Measurements from ENCODE around the gene MRPL37.
"Not testable (repeated sequence)": the region's sequence is repeated elsewhere in the genome, so short reads cannot be mapped to it uniquely, and the experiment has no call there.

MRPL37 gene

DNA sequence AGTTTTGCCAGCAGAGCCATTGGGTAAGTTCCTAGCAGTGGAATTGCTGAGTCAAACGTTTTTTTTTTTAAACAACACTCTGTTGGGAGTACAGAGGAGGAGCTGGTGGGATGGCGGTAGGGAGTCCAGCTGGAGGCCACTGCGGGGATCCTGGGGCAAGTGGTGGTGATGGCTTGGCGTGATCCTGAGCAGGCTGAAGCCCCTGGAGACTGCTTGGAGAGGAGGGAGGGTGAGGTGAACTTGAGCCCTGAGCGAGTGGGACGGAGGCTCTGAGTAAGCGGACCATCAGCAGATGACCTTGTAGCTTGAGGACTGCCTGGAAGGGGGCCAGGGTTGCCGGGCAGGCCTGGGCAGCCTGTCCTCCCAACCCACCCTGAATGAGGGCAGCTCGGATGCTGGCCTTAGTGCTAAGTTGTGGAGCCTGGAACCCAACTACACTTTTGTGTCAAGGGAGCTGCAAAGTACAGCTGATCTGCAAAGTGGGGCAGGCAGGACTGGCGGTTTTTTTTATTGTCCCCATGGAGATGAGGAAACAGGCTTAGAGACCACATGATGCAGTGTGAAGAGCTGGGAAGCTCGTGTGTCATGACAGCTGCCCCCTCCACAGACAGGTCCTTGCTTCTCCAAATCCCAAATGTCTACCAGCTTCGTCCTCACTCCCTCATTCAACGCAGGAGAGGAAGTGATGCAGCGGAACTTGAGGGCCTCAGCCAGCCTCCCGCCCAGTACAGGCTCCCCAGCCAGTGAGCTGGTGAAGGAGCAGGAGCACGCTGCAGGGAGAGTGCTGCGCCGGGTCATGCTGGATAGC lies 20.2 kb downstream of the MRPL37 start:
- no peak for DNase-seq

DNA sequence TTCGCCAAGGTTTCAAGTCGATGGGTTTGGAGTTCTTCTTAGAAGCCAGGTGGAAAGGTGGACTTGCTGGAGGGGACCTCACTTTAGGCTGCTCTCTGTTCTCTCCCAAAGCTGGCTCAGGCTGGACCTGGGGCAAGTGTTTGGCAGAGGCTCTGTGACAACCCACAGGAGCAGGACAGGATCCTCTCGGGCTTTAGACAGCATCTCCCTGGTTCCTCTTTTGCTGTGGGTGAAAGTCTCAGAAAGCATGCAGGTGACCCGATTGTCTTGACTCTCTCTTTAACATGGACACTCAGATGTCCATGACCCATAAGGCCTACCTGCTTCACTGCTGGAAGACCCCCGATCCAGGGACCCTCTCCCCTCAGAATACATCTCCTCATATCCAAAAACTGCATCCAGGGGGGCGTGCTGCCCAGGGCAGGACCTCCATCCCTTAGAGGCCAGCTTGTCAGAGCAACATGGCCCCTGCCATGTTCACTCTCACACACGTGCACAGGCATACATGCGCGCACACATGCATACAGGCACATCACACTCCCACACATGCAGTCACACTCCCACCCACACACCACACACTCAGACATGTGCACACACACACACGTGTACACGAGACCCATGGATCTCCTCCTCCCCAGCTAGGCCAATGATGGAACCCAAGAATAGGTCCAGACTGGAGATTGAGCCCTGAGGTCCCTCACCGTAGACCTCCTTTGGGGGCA lies 21.3 kb downstream of the MRPL37 start:
- no peak for DNase-seq

DNA sequence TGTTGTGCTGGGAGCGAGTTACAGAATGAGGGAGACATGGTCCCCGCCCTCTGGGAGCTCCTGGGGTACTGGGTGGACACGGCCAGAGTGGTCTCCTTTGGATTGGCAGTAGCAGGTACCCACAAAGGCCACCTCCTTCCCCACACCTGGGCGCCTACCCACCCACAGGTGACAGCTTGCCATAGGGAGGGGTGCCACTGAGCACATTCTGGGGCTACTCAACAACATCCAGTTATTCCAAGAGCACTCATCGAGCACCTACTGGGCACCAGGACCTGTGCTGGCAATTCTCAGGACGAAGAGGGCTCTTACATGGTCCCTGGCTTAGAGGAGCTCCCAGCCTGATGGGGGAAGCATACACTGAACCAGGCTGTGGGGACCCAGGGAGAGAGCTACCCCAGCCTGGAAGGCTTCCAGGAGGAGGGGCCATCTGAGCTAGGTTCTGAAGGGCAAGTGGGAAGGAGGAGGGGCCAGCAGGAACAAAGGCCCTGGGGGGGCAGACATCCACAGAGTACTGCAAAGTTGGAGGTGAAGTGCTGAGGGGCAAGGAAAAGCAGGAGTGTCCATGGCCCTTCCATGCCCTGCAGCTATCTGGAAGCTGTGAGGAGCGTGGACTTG lies 22.0 kb downstream of the MRPL37 start:
- DNase-seq, result no peak

DNA sequence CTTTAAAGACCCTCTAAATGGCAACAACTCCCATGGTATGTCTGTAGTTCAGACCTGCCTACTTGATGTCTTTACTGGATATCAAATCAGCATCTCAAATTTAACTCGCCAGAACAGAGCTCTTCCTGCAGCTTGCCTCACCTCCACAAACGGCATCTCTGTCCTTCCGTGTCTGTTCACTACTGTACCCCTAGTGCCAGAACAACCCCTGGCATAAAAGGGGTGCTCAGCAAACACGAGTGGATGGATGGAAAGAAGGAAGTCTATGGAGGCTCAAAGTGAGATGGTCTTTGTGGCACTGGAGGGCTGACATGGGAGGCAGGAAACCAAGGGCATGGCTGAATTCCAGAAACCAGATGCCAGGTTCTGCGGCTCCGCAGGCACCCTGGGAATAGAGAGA lies 22.7 kb downstream of the MRPL37 start:
- no peak for DNase-seq

DNA sequence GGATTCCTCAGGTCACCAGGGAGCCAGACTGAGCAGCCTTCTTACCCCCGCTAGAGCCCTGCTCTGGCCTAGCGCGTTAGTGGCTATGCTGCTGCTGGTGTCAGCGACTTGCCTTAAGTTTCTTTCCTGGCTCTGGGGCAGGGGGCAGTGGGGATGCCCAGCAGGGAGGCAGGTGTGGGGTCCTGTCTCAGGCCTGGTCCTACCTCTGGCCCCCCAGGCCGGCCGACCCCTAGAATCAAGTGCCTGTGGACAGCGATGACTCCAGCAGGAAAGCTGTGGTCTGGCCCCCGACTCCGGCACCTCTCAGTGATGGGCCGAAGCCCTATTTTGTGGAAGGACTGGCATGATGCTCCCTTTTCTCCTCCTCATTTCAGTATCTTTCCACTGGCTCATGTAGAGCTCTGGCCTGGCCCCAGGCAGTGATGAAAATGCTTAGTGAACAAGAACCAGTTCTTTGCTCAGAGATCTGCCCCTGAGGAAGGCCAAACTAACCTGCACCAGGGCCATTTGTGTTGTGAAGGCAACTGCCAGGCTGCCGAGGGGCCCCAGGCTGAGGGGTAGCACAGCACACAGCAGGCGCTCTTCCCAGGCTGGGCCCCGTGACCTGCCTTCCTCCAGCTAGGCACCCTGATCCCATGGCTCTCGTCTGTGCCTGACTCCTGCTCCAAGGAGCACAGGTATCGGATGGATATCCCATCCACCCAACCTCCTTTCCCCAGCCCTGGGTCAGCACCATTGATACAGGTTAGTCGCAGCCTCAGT lies 23.7 kb downstream of the MRPL37 start:
- DNase-seq, result no peak

- DNase-seq, result no peak
Measured at GRCh38 chr1:54224233-54224632, 24.3 kb downstream of the MRPL37 start.

- DNase-seq, result no peak
Measured at GRCh38 chr1:54225378-54225777, 25.4 kb downstream of the MRPL37 start.

GRCh38 chr1:54225986-54226559 lies 26.1 kb downstream of the MRPL37 start:
- DNase-seq, result no peak

DNA sequence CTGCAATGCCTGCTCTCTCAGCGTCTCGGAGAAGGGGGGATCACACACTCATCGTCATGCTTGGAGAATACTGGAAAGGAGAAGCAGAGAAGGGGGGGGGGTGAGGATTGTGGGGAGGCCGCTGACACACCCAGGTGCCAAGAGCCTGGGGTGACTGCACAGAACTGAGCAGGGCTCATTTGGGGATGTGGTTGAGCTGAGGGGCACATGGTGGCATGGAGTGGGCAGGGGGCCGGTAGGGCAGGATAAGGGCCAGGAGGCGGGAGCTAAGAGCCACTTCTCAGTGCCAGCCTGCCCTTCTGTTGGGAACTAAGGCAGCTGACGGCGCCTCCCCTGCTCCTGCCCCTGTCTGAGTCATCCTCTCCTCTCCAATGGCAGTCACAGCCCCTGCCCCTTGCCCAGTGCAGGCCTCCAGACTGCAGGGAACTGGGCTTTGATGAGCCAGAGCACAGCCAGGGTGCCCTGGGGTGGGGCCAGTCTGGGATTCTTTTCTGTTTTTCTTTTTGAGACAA lies 27.2 kb downstream of the MRPL37 start:
- DNase-seq, result no peak

DNA sequence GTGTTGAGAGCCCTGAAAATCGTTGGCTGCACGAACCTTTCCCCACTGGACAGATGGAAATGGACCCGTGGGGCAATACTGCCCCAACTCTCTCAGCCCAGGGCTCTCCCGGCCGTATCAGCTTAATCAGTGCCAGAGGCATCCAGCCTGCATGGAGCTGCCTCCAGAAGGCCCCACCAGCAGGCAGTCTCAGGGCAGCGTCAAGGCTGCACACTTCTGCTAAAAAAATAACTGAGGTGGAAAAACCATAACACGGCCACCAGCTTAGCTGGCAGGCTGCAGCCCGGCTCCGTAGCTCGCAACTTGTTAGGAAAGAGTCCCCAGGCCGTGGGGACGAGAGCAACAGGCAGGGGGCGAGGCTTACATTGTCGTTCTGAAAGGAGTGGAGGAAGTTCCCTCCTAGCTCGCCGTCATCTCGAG lies 27.9 kb downstream of the MRPL37 start:
- DNase-seq, result no peak

GRCh38 chr1:54228638-54229079 lies 28.7 kb downstream of the MRPL37 start:
- no peak for DNase-seq

GRCh38 chr1:54229281-54229891 lies 29.4 kb downstream of the MRPL37 start:
- DNase-seq, result peak; percentile 60

DNA sequence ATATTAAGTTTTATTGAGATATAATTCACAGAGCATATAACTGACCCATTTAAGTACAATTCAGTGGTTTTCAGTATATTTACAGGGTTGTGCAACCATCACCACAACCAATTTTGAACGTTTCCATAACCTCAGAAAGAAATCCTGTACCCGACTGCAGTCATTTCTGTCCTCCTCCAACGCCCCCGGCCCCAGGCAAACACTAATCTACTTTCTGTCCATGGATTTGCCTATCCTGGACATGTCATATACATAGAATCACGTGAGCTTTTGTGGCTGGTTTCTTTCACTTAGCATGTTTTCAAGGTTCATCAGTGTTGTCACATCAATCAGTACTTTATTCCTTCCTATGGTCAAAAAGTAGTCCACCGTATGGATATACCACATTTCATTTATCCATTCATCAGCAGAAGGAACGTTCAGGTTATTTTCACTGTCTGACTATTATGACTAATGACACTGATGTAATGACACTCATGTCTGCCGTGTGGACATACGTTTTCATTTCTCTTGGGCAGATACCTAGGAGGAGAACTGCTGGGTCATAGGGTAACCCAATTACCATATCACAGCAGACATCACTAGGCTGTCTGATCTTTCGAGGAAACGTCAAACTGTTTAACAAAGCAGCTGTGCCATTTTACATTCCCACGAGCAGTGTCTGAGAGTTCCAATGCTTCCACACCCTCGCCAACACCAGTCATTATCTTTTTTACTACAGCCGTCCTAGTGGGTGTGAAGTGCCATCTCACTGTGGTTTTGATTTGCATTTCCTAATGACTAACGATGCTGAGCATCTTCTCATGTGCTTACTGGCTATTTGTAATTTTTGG lies 30.8 kb downstream of the MRPL37 start:
- DNase-seq, result peak; percentile 78

DNA sequence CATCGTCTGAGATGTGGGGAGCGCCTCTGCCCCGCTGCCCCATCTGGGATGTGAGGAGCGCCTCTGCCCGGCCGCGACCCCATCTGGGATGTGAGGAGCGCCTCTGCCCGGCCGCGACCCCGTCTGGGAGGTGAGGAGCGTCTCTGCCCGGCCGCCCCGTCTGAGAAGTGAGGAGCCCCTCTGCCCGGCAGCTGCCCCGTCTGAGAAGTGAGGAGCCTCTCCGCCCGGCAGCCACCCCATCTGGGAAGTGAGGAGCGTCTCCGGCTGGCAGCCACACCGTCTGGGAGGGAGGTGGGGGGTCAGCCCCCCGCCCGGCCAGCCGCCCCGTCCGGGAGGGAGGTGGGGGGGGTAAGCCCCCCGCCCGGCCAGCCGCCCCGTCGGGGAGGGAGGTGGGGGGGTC lies 33.2 kb downstream of the MRPL37 start:
- not testable (repeated sequence) for DNase-seq

DNA sequence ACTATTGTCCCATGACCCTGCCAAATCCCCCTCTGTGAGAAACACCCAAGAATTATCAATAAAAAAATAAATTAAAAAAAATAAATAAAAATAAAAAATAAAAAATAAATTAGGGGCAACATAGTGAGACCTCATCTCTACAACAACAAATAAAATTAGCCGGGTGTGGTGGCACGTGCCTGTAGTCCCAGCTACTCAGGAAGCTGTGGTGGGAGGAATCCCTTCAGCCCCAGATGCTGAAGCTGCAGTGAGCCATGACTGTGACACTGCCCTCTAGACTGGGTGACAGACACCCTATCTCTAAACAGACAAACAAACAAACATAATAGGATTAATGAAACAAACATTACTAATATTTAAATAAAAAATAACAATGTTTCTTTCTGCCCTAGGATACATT lies 34.3 kb downstream of the MRPL37 start:
- DNase-seq, result no peak

- no peak for DNase-seq
Measured at GRCh38 chr1:54237586-54237985, 37.6 kb downstream of the MRPL37 start.

- DNase-seq, result no peak
Measured at GRCh38 chr1:54238353-54239034, 38.5 kb downstream of the MRPL37 start.

- no peak for DNase-seq
Measured at GRCh38 chr1:54239035-54239383, 39.0 kb downstream of the MRPL37 start.

GRCh38 chr1:54239631-54240031 lies 39.7 kb downstream of the MRPL37 start:
- no peak for DNase-seq

DNA sequence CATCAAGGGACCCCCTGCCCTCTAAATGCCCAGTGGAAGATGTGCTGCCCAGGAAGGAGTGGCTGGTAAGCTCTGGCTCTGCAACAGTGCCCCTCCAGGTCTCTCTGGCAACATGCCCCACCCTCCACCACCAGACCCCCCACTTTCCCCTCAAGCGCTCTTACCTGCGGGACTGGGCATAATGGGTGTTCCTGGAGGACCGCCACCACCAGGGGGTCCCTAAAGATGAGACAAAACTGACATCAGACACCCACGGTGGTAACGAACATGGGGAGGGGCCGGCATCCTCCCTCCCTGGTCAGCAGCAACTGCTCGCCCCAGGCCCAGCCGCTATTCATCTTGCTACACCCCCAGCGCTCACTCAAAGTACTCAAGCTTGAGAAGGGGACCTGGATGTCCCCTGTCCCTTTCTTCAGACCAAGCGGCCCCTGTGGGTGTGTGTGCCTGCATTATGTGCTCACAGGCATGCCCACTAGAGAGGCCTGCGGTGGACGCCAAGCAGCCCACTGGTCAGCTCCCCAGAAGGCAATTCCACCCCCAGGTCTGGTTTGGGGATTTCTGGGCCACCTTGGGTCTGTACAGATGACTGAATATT lies 40.9 kb downstream of the MRPL37 start:
- DNase-seq, result no peak
